ENCODE results near the gene OPCML. TPM values are rescaled to one million over a fixed set of nuclear protein-coding genes. Genes with fewer than 3 reads are reported as not detected.

The OPCML gene
- total RNA-seq, 1 donor from 2014 or later: 0.61 TPM

GRCh38 chr11:132809070-132809469 lies 723.2 kb downstream of the OPCML start:
- DNase-seq: no peak
- Mint-ChIP-seq H3K27me3 (ENCODE audit: unreplicated experiment) (no peaks in the 10 kb centered on the region), H3K36me3 (ENCODE audit: unreplicated experiment) (no peaks in the 10 kb centered on the region), H3K4me3 (ENCODE audit: unreplicated experiment) (no peak overlapping the region), H3K27ac (ENCODE audit: unreplicated experiment) (no peak overlapping the region), H3K4me1 (ENCODE audit: low read depth, unreplicated experiment) (peaks cover 10% of the 10 kb centered on the region), H3K9me3 (ENCODE audit: unreplicated experiment) (no peaks in the 10 kb centered on the region)
- TF ChIP-seq CTCF (IDR thresholded peaks at IDR 0.05; ENCODE audit: partially characterized antibody, unreplicated experiment): no peak

- Mint-ChIP-seq H3K4me1 (ENCODE audit: low read depth, unreplicated experiment) (peaks cover 26% of the 10 kb centered on the region), H3K36me3 (ENCODE audit: unreplicated experiment) (peaks cover 1% of the 10 kb centered on the region), H3K27ac (ENCODE audit: unreplicated experiment) (peak overlapping the region; percentile 89), H3K27me3 (ENCODE audit: unreplicated experiment) (peaks cover 1% of the 10 kb centered on the region), H3K4me3 (ENCODE audit: unreplicated experiment) (peak overlapping the region; percentile 72), H3K9me3 (ENCODE audit: unreplicated experiment) (peaks cover 5% of the 10 kb centered on the region)
- no peak for DNase-seq
- no peak for TF ChIP-seq CTCF (IDR thresholded peaks at IDR 0.05; ENCODE audit: partially characterized antibody, unreplicated experiment)
These were observed 728.0 kb downstream of the OPCML start for GRCh38 chr11:132804258-132804657.

- H3K36me3 Mint-ChIP-seq (ENCODE audit: unreplicated experiment): peaks cover 6% of the 10 kb centered on the region
These were observed 728.9 kb downstream of the OPCML start for GRCh38 chr11:132803436-132803835.

GRCh38 chr11:132802947-132803346 lies 729.4 kb downstream of the OPCML start:
- peaks cover 1% of the 10 kb centered on the region for H3K27me3 Mint-ChIP-seq (ENCODE audit: unreplicated experiment)
- TF ChIP-seq CTCF (IDR thresholded peaks at IDR 0.05; ENCODE audit: partially characterized antibody, unreplicated experiment): no peak
- peak overlapping the region; percentile 14 for H3K27ac Mint-ChIP-seq (ENCODE audit: unreplicated experiment)
- H3K9me3 Mint-ChIP-seq (ENCODE audit: unreplicated experiment): peaks cover 7% of the 10 kb centered on the region
- H3K4me1 Mint-ChIP-seq (ENCODE audit: low read depth, unreplicated experiment): peaks cover 26% of the 10 kb centered on the region
- DNase-seq: no peak
- H3K4me3 Mint-ChIP-seq (ENCODE audit: unreplicated experiment): peak overlapping the region; percentile 66
- peaks cover 8% of the 10 kb centered on the region for H3K36me3 Mint-ChIP-seq (ENCODE audit: unreplicated experiment)

More at GRCh38 chr11:132803436-132803835, 728.9 kb downstream of the OPCML start:
- peaks cover 1% of the 10 kb centered on the region for H3K27me3 Mint-ChIP-seq (ENCODE audit: unreplicated experiment)
- H3K4me1 Mint-ChIP-seq (ENCODE audit: low read depth, unreplicated experiment): peaks cover 26% of the 10 kb centered on the region
- no peak for TF ChIP-seq CTCF (IDR thresholded peaks at IDR 0.05; ENCODE audit: partially characterized antibody, unreplicated experiment)
- peak overlapping the region; percentile 66 for H3K4me3 Mint-ChIP-seq (ENCODE audit: unreplicated experiment)
- H3K9me3 Mint-ChIP-seq (ENCODE audit: unreplicated experiment): peaks cover 6% of the 10 kb centered on the region
- H3K27ac Mint-ChIP-seq (ENCODE audit: unreplicated experiment): no peak overlapping the region
- no peak for DNase-seq

- Mint-ChIP-seq H3K9me3 (ENCODE audit: unreplicated experiment) (peaks cover 6% of the 10 kb centered on the region), H3K4me1 (ENCODE audit: low read depth, unreplicated experiment) (peaks cover 12% of the 10 kb centered on the region), H3K27ac (ENCODE audit: unreplicated experiment) (no peak overlapping the region), H3K27me3 (ENCODE audit: unreplicated experiment) (peaks cover 3% of the 10 kb centered on the region), H3K36me3 (ENCODE audit: unreplicated experiment) (peaks cover 5% of the 10 kb centered on the region), H3K4me3 (ENCODE audit: unreplicated experiment) (no peak overlapping the region)
- no peak for DNase-seq
- TF ChIP-seq CTCF (IDR thresholded peaks at IDR 0.05; ENCODE audit: partially characterized antibody, unreplicated experiment): no peak
These were observed 738.5 kb downstream of the OPCML start for GRCh38 chr11:132793831-132794230.
